Thoracic aorta (tissue), 2 donors: ENCODE measurements around the gene TRAPPC12. TPM values are rescaled to one million over a fixed set of nuclear protein-coding genes. Genes with fewer than 3 reads are reported as not detected.
"Not testable (repeated sequence)": the region's sequence is repeated elsewhere in the genome, so short reads cannot be mapped to it uniquely, and the experiment has no call there.

Experiments used
- ATAC-seq: fragments of 150-250 bp; one replicate; pipeline ENCODE4 v1.8.0; 2017; ENCODE audit warnings: low read depth; ENCODE audit not compliant: insufficient number of reproducible peaks, low FRiP score
- DNase-seq: peaks from one replicate; pipeline ENCODE4 v3.0.0-alpha.2; 2020; ENCODE audit warnings: low spot score
- H3K27ac ChIP-seq, 2 donors: fragments of 200-600 bp; sonication (generic); 1 replicate in 1 of 2; 2 replicates in 1 of 2; pipeline ENCODE4 v1.5.1; 2016; ENCODE audit warnings: mild to moderate bottlenecking in 2 of 2, moderate library complexity in 2 of 2
- H3K27me3 ChIP-seq: fragments of 200-600 bp; sonication (generic); replicated peaks from 2 replicates; pipeline ENCODE4 v1.6.0; 2016; ENCODE audit warnings: mild to moderate bottlenecking; ENCODE audit not compliant: insufficient read depth
- H3K36me3 ChIP-seq: fragments of 200-600 bp; sonication (generic); one replicate; pipeline ENCODE4 v1.5.1; 2016
- H3K4me1 ChIP-seq, 2 donors: fragments of 200-600 bp; sonication (generic); 1 replicate in 1 of 2; 2 replicates in 1 of 2; pipeline versions ENCODE4 v1.5.1 to v1.6.0; 2016; ENCODE audit warnings: low read depth in 2 of 2, mild to moderate bottlenecking in 1 of 2; ENCODE audit not compliant: control insufficient read depth in 1 of 2
- H3K4me3 ChIP-seq: fragments of 200-600 bp; sonication (generic); 2 replicates; pipeline ENCODE4 v1.5.1; 2016; ENCODE audit warnings: mild to moderate bottlenecking
- H3K9me3 ChIP-seq: fragments of 200-600 bp; sonication (generic); 2 replicates; pipeline ENCODE4 v1.5.1; 2016
- total RNA-seq, 2 donors: library from RNA; depleted of rRNA; stranded (reverse); fragments of >200 nt; gene quantifications; one replicate each; pipeline versions ENCODE4 v1.1.0 to v1.2.3, GENCODE V29; 2016
- TF ChIP-seq, protein P1 (sequence below): fragments of 200-600 bp; sonication (generic); IDR thresholded peaks from one replicate; pipeline ENCODE4 v1.5.1; 2019; ENCODE audit warnings: antibody characterized with exemption

Gene TRAPPC12
- total RNA-seq, 2 donors from 2014 or later = 121 to 180 TPM

DNA sequence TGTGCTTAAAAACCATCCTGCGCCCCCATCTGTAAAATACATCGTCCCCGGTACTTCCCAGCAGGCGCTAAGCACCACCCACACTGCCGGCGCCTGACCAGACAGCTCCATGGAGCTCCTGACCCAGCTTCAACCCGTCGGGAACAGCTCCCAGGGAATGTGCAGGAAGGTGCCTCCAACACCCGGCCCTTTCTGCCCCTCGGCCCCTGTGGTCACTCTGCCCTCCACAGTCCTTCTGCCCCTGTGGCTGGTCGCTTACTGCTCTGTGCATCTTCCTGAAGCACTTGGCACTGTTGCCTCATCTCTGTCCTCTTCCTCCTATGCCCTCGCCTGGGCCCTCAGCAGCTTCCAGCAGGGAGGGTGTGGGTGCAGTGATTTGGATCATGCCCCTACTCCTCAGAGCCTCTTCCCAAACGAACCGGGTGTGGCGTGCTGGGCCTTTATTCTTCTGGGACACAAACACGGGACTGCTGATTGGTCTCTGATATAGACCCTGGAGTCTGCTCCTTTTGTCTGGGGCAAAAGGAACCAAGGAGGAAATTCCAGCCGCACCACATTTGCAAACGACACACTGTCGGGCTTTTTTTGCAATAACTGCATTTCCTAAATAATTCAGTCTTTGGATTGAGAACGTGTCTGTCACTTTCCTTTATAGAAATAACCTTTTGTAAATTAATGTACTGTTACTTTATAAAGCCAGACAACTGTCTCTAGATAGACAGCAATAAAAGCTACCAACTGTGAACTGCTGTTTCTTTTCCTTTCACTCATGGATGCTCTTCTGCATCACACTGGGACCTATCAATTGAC, 73.9 kb downstream of the TRAPPC12 start:
- H3K36me3 ChIP-seq = peaks cover 14% of the 10 kb centered on the region
- H3K27me3 ChIP-seq = no peaks in the 10 kb centered on the region
- DNase-seq (no peak), ATAC-seq (no peak)
- TF ChIP-seq, protein P1, sequence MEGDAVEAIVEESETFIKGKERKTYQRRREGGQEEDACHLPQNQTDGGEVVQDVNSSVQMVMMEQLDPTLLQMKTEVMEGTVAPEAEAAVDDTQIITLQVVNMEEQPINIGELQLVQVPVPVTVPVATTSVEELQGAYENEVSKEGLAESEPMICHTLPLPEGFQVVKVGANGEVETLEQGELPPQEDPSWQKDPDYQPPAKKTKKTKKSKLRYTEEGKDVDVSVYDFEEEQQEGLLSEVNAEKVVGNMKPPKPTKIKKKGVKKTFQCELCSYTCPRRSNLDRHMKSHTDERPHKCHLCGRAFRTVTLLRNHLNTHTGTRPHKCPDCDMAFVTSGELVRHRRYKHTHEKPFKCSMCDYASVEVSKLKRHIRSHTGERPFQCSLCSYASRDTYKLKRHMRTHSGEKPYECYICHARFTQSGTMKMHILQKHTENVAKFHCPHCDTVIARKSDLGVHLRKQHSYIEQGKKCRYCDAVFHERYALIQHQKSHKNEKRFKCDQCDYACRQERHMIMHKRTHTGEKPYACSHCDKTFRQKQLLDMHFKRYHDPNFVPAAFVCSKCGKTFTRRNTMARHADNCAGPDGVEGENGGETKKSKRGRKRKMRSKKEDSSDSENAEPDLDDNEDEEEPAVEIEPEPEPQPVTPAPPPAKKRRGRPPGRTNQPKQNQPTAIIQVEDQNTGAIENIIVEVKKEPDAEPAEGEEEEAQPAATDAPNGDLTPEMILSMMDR = no peak
- no peaks in the 10 kb centered on the region for H3K4me1 ChIP-seq
- no peaks in the 10 kb centered on the region for H3K9me3 ChIP-seq
- H3K27ac ChIP-seq = no peak overlapping the region
- H3K4me3 ChIP-seq = no peak overlapping the region

- H3K36me3 ChIP-seq = peaks cover 16% of the 10 kb centered on the region
- not testable (repeated sequence) for DNase-seq, H3K4me1 ChIP-seq, H3K9me3 ChIP-seq, H3K27ac ChIP-seq, H3K4me3 ChIP-seq, H3K27me3 ChIP-seq, ATAC-seq
Observed at GRCh38 chr2:3454005-3454404, 74.5 kb downstream of the TRAPPC12 start.

- H3K36me3 ChIP-seq = peaks cover 20% of the 10 kb centered on the region
- TF ChIP-seq, protein P1 = no peak
Observed at GRCh38 chr2:3454802-3455201, 75.3 kb downstream of the TRAPPC12 start.

DNA sequence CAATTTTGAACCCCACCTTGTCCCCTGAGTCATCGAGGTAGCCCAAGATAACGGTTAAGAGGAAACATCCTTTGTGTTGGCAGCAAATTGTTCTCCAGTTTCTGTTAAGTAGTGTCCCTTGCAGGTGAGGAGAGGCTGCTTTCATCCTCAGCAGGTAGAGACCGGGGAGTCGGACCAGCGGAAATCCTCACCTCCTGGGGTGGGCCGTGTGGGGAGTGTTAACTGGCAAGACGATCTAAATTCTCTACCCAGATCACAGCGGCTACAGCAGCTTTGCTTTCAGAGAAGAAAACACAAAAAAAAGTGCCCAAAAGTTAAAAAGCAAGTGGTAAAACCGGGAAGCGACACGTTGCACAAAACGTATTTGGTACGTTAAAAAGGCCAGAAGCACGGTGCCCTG, 76.6 kb downstream of the TRAPPC12 start:
- DNase-seq = no peak
- Histone ChIP-seq H3K27ac (no peak overlapping the region), H3K4me1 (peaks cover 0 to 6% of the 10 kb centered on the region in 2 donors), H3K27me3 (no peaks in the 10 kb centered on the region), H3K4me3 (no peak overlapping the region), H3K9me3 (no peaks in the 10 kb centered on the region), H3K36me3 (peaks cover 16% of the 10 kb centered on the region)
- TF ChIP-seq, protein P1 = no peak
- ATAC-seq = no peak

More at GRCh38 chr2:3454802-3455201, 75.3 kb downstream of the TRAPPC12 start:
- no peak for ATAC-seq
- no peak overlapping the region for H3K27ac ChIP-seq
- H3K27me3 ChIP-seq = no peaks in the 10 kb centered on the region
- H3K4me1 ChIP-seq = no peaks in the 10 kb centered on the region
- no peak overlapping the region for H3K4me3 ChIP-seq
- no peak for DNase-seq
- H3K9me3 ChIP-seq = no peaks in the 10 kb centered on the region

DNA sequence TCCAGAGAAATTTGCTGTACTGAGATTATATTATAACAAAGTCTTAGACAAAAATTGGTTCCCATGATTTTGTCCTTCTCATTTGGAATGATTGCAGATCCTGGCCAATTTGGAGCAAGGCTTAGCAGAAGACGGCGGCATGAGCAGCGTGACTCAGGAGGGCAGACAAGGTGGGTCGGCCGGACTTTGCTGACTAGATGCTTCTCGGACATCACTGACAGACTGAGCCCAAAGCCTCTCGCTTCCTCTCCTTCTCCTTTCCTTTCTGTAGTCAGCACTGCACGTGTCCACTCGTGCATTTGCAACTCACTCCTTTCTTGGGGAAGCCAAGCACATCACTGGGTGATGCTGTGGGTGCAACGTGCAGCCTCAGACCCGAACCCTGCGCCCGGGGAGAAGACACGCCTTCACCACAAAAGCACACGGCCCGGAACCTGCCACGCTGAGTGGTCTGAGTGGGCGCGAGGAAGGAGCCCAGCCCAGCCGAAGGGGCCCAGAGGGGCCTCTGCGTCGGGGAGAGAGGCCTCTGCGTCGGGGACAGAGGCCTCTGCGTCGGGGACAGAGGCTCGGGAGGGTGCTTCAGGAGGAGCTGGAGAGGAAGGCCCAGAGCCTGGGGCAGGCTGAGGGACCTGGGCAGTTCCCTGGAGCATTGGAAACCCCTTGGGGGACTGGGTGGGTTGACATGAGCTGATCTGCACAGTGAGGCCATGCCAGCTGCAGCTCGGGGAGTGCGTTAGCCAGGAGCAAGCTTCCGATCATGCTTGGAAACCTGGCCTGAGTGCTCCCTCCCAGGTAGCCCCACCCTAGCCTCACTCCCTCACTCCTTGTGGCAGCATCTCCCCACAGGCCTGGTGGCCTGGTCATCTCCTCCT, 78.3 kb downstream of the TRAPPC12 start:
- Histone ChIP-seq H3K36me3 (peaks cover 16% of the 10 kb centered on the region), H3K4me1 (peaks cover 0 to 14% of the 10 kb centered on the region in 2 donors), H3K9me3 (no peaks in the 10 kb centered on the region), H3K27ac (no peak overlapping the region), H3K4me3 (no peak overlapping the region), H3K27me3 (no peaks in the 10 kb centered on the region)
- DNase-seq = no peak
- TF ChIP-seq, protein P1 = no peak
- ATAC-seq = no peak
